GM10248 (cell line): Measurements from ENCODE around the gene KLHDC1.
"Not testable (repeated sequence)": the region's sequence is repeated elsewhere in the genome, so short reads cannot be mapped to it uniquely, and the experiment has no call there.

Experiments used
- CTCF ChIA-PET: fragments of 300-600 bp; sonication (Branson Sonifier 250); formaldehyde crosslinking; extraction: SDS; loops from one replicate; lab custom pipeline; 2021; ENCODE audit warnings: antibody characterized with exemption; lab: Yijun Ruan, JAX
- POLR2A ChIA-PET: fragments of 350-650 bp; sonication (Branson Sonifier 250); formaldehyde crosslinking; extraction: SDS; loops from one replicate; lab custom pipeline; 2020; ENCODE audit warnings: antibody characterized with exemption; lab: Yijun Ruan, JAX
- DNase-seq: peaks from one replicate; pipeline ENCODE4 v3.0.0; 2012; ENCODE audit errors: extremely low spot score
- TF ChIP-seq, protein P1 (sequence below): IDR thresholded peaks from 2 replicates; pipeline ENCODE4 v1.5.1; 2012; ENCODE audit warnings: mild to moderate bottlenecking, low read depth; ENCODE audit errors: extremely low read depth, missing control alignments, control extremely low read depth

The KLHDC1 gene

GRCh38 chr14:49778421-49778820 is 85.5 kb downstream of the KLHDC1 start:
- no peak for DNase-seq
- ChIA-PET CTCF (no interaction called here), POLR2A (no interaction called here)
- TF ChIP-seq, protein P1, sequence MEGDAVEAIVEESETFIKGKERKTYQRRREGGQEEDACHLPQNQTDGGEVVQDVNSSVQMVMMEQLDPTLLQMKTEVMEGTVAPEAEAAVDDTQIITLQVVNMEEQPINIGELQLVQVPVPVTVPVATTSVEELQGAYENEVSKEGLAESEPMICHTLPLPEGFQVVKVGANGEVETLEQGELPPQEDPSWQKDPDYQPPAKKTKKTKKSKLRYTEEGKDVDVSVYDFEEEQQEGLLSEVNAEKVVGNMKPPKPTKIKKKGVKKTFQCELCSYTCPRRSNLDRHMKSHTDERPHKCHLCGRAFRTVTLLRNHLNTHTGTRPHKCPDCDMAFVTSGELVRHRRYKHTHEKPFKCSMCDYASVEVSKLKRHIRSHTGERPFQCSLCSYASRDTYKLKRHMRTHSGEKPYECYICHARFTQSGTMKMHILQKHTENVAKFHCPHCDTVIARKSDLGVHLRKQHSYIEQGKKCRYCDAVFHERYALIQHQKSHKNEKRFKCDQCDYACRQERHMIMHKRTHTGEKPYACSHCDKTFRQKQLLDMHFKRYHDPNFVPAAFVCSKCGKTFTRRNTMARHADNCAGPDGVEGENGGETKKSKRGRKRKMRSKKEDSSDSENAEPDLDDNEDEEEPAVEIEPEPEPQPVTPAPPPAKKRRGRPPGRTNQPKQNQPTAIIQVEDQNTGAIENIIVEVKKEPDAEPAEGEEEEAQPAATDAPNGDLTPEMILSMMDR, result no peak

GRCh38 chr14:49781040-49781439 is 88.1 kb downstream of the KLHDC1 start:
- not testable (repeated sequence) for DNase-seq
- ChIA-PET POLR2A (interaction anchor here (0.6 to 1.0 kb wide), 2 partner anchors 10 to 14 kb away, joined by 3 to 5 read pairs; no protein-coding TSS in a partner anchor), CTCF (interaction anchor here (0.9 to 1.4 kb wide), 4 partner anchors 9 to 12 kb away, joined by 3 to 4 read pairs (median 4); no protein-coding TSS in a partner anchor)

- ChIA-PET CTCF (interaction anchor here (1.4 kb wide), 1 partner anchor 14 kb away, joined by 4 read pairs; no protein-coding TSS in a partner anchor), POLR2A (no interaction called here)
- TF ChIP-seq, protein P1, result no peak
- DNase-seq, result no peak
Observed at GRCh38 chr14:49783394-49784014, 90.6 kb downstream of the KLHDC1 start.

DNA sequence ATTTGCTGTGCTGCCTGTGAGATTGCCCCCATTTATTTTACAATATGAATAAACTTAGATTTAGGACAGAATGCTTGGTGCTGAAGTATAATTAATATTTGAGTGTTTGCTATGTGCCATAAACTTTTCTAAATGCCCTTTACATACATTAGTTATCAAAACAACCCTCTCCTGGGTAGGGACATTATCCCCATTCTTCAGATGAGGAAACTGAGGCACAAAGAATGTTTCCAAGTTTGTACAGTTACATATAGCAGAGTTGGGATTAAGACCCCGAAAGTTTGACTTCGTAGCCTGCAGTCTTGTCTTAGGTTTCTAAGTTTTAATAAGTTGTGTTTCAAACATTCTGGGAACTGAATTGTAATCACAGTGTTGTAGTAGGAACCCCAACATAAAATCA is 93.4 kb downstream of the KLHDC1 start:
- POLR2A ChIA-PET, result no interaction called here
- CTCF ChIA-PET, result no interaction called here
- DNase-seq, result no peak
- TF ChIP-seq, protein P1, result no peak

DNA sequence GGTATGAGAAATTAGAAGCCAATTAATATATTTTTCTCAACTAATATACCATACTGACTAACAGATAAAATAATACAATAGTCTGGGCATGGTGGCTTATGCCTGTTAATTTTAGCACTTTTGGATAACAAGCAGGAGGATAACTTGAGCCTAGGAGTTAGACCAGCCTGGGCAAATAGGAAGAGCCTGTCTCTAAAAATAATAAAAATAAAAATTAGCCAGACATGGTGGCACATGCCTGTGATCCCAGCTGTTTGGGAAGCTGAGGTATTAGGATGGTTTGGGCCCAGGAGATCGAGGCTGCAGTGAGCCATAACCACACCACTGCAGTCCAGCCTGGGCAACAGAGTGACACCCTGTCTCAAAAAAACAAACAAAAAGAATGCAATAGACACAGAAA is 99.7 kb downstream of the KLHDC1 start:
- ChIA-PET POLR2A (no interaction called here), CTCF (no interaction called here)
- DNase-seq, result no peak
- TF ChIP-seq, protein P1, result no peak

GRCh38 chr14:49796025-49796424 is 103.1 kb downstream of the KLHDC1 start:
- DNase-seq, result no peak
- CTCF ChIA-PET, result interaction anchor here (1.3 kb wide), 1 partner anchor 18 kb away, joined by 3 read pairs; no protein-coding TSS in a partner anchor
- TF ChIP-seq, protein P1, result no peak
- POLR2A ChIA-PET, result no interaction called here
